ENCODE data around the gene CRAT. TPM values are rescaled to one million over a fixed set of nuclear protein-coding genes. Genes with fewer than 3 reads are reported as not detected.

The CRAT gene
- total and polyA plus RNA-seq, 8 donors = 16.8 to 33.2 (median 25.7) TPM

- DNase-seq = peak; percentile 20 to 88 (median 48)
- peaks cover 15 to 50% of the 10 kb centered on the region in 2 donors for H3K4me1 ChIP-seq
- peak overlapping the region; percentile 85 for H3K4me3 ChIP-seq
- intact Hi-C loops (cut with DNase I) = no loop called here
- H3K9me3 ChIP-seq = no peaks in the 10 kb centered on the region
- H3K27me3 ChIP-seq = no peaks in the 10 kb centered on the region
- peak overlapping the region; percentile 92 to 95 for H3K27ac ChIP-seq
- peak; percentile 16 for ATAC-seq
- peaks cover 0 to 8% of the 10 kb centered on the region in 2 donors for H3K36me3 ChIP-seq
- TF ChIP-seq CTCF (IDR thresholded peaks at IDR 0.05) = no peak
Measured at GRCh38 chr9:129111528-129112151, 1.0 kb upstream of the CRAT start.

- Histone ChIP-seq H3K36me3 (peaks cover 0 to 13% of the 10 kb centered on the region in 2 donors), H3K9me3 (no peaks in the 10 kb centered on the region), H3K4me3 (peak overlapping the region; percentile 85 to 92), H3K27me3 (no peaks in the 10 kb centered on the region), H3K27ac (peak overlapping the region; percentile 56 to 92), H3K4me1 (peaks cover 15 to 50% of the 10 kb centered on the region in 2 donors)
- no peak for TF ChIP-seq CTCF (IDR thresholded peaks at IDR 0.05)
- intact Hi-C loops (cut with DNase I) = no loop called here
- DNase-seq (peak in 1 of 4 donors; percentile 88), ATAC-seq (peak; percentile 1)
Measured at GRCh38 chr9:129109952-129110739, 447 bp downstream of the CRAT start.

- ATAC-seq (no peak), DNase-seq (peak in 1 of 4 donors; percentile 57)
- peaks cover 0 to 13% of the 10 kb centered on the region in 2 donors for H3K36me3 ChIP-seq
- intact Hi-C loops (cut with DNase I) = no loop called here
- no peaks in the 10 kb centered on the region for H3K9me3 ChIP-seq
- no peak overlapping the region for H3K27ac ChIP-seq
- TF ChIP-seq CTCF (IDR thresholded peaks at IDR 0.05) = no peak
- H3K4me3 ChIP-seq = peak overlapping the region in 1 of 2 donors; percentile 85
- no peaks in the 10 kb centered on the region for H3K27me3 ChIP-seq
- H3K4me1 ChIP-seq = peaks cover 15 to 44% of the 10 kb centered on the region in 2 donors
Measured at GRCh38 chr9:129109537-129109903, 1.1 kb downstream of the CRAT start.

- Histone ChIP-seq H3K4me1 (peaks cover 15 to 39% of the 10 kb centered on the region in 2 donors), H3K27ac (no peak overlapping the region), H3K36me3 (peaks cover 0 to 13% of the 10 kb centered on the region in 2 donors), H3K9me3 (no peaks in the 10 kb centered on the region), H3K27me3 (no peaks in the 10 kb centered on the region), H3K4me3 (peak overlapping the region in 1 of 2 donors; percentile 85)
- intact Hi-C loops (cut with DNase I) = no loop called here
- no peak for TF ChIP-seq CTCF (IDR thresholded peaks at IDR 0.05)
- no peak for ATAC-seq
- DNase-seq = peak in 1 of 4 donors; percentile 13
Measured at GRCh38 chr9:129108805-129109536, 1.6 kb downstream of the CRAT start.
